Fibroblast of lung (primary cell): ENCODE measurements around the gene SMIM12.

Source experiments
- EZH2 ChIP-seq: IDR thresholded peaks from 2 replicates; pipeline ENCODE4 v1.5.1; 2012; ENCODE audit warnings: low read length, control low read depth, mild to moderate bottlenecking; ENCODE audit errors: missing control alignments
- TF ChIP-seq, protein P1 (sequence below), 2 donors: IDR thresholded peaks in 1 of 2; conservative IDR thresholded peaks in 1 of 2; 1 replicate in 1 of 2; 2 replicates in 1 of 2; pipeline ENCODE4 v1.5.1; 2011 to 2012; ENCODE audit warnings: low read length in 2 of 2, control low read depth in 1 of 2, inconsistent platforms in 1 of 2, low read depth in 1 of 2, mild to moderate bottlenecking in 1 of 2

GRCh38 chr1:34879230-34879629 is 19.7 kb upstream of the SMIM12 start:
- TF ChIP-seq, protein P1, sequence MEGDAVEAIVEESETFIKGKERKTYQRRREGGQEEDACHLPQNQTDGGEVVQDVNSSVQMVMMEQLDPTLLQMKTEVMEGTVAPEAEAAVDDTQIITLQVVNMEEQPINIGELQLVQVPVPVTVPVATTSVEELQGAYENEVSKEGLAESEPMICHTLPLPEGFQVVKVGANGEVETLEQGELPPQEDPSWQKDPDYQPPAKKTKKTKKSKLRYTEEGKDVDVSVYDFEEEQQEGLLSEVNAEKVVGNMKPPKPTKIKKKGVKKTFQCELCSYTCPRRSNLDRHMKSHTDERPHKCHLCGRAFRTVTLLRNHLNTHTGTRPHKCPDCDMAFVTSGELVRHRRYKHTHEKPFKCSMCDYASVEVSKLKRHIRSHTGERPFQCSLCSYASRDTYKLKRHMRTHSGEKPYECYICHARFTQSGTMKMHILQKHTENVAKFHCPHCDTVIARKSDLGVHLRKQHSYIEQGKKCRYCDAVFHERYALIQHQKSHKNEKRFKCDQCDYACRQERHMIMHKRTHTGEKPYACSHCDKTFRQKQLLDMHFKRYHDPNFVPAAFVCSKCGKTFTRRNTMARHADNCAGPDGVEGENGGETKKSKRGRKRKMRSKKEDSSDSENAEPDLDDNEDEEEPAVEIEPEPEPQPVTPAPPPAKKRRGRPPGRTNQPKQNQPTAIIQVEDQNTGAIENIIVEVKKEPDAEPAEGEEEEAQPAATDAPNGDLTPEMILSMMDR (conservative IDR thresholded peaks at IDR 0.05 in 1 of 2, IDR thresholded peaks at IDR 0.05 in 1 of 2; ENCODE audit: low read depth in 1 of 2, low read length in 2 of 2) = no peak
- no peak for TF ChIP-seq EZH2
